HepG2 (cell line): ENCODE measurements around the gene ENAH. TPM values are rescaled to one million over a fixed set of nuclear protein-coding genes. Genes with fewer than 3 reads are reported as not detected.

Experiments used
- ATAC-seq: fragments of 200-7000 bp; cut with Tn5 transposase; 3 replicates; pipeline ENCODE4 v1.9.1; 2020; ENCODE audit warnings: mild to moderate bottlenecking, moderate library complexity
- BruUV-seq: library from RNA; stranded (reverse); fragments of 400-500 nt; replicated peaks from 2 replicates; lab custom pipeline; 2021; lab: Mats Ljungman, UMichigan
- CTCF ChIA-PET: fragments of 300-600 bp; formaldehyde crosslinking; extraction: SDS; loops from one replicate; lab custom pipeline; 2021; ENCODE audit warnings: low total read pairs, inconsistent platforms, low intra/inter-chr PET ratio; lab: Yijun Ruan, JAX
- POLR2A ChIA-PET: fragments of 350-600 bp; sonication (Branson Sonifier 250); formaldehyde crosslinking; loops from one replicate; lab custom pipeline; 2020; ENCODE audit warnings: antibody characterized with exemption, inconsistent platforms; lab: Yijun Ruan, JAX
- DNase-seq: peaks from one replicate; pipeline ENCODE4 v3.0.0-alpha.2; 2015; ENCODE audit warnings: low spot score
- FAIRE-seq: peaks from 3 replicates; lab custom pipeline; 2011; peaks lifted over from hg19 to GRCh38; lab: Jason Lieb, UNC
- H2AFZ ChIP-seq: one replicate; pipeline ENCODE4 v1.6.1; 2011; ENCODE audit warnings: low read length, inconsistent platforms
- H3K27ac ChIP-seq: fragments of 300-600 bp; 3 replicates; pipeline ENCODE4 v1.8.0; 2011; ENCODE audit warnings: mixed run types, mild to moderate bottlenecking, mixed read lengths, low read length, inconsistent platforms; ENCODE audit not compliant: insufficient read depth; ENCODE audit errors: extremely low read length
- H3K27me3 ChIP-seq, 2 experiments: fragments of 200-600 bp in 1 of 2; 2 replicates in 1 of 2; 3 replicates in 1 of 2; pipeline versions ENCODE4 v1.6.0 to v1.8.0; 2011; ENCODE audit warnings: low read length in 2 of 2, mild to moderate bottlenecking in 2 of 2, moderate library complexity in 2 of 2, inconsistent platforms in 1 of 2; ENCODE audit not compliant: insufficient read depth in 2 of 2, control insufficient read depth in 1 of 2
- H3K36me3 ChIP-seq, 2 experiments: fragments of 200-600 bp in 1 of 2; replicated peaks in 1 of 2; 2 replicates in 1 of 2; 3 replicates in 1 of 2; pipeline versions ENCODE4 v1.5.1 to v1.8.0; 2011; ENCODE audit warnings: low read length in 2 of 2, inconsistent platforms in 1 of 2; ENCODE audit not compliant: insufficient read depth in 2 of 2, control insufficient read depth in 1 of 2
- H3K4me1 ChIP-seq: 2 replicates; pipeline ENCODE4 v1.5.1; 2012; ENCODE audit warnings: low read length, inconsistent platforms; ENCODE audit not compliant: insufficient read depth
- H3K4me2 ChIP-seq: 2 replicates; pipeline ENCODE4 v1.6.0; 2011; ENCODE audit warnings: low read depth, low read length, inconsistent platforms
- H3K4me3 ChIP-seq, 3 experiments: fragments of 200-600 bp in 1 of 3; sonication (generic), shearing (Covaris generic) in 1 of 3; replicated peaks in 1 of 3; 2 replicates each; pipeline ENCODE4 v1.5.1; 2011 to 2016; ENCODE audit warnings: low read length in 3 of 3, inconsistent platforms in 2 of 3, low read depth in 2 of 3, mild to moderate bottlenecking in 2 of 3, control low read depth in 1 of 3, mixed read lengths in 1 of 3; ENCODE audit not compliant: insufficient read depth in 1 of 3
- H3K79me2 ChIP-seq: one replicate; pipeline ENCODE4 v1.6.1; 2011; ENCODE audit warnings: low read length, inconsistent platforms; ENCODE audit not compliant: insufficient read depth
- H3K9ac ChIP-seq: 2 replicates; pipeline ENCODE4 v1.6.0; 2011; ENCODE audit warnings: mild to moderate bottlenecking, low read depth, low read length, inconsistent platforms; ENCODE audit not compliant: insufficient read depth
- H3K9me3 ChIP-seq: 2 replicates; pipeline ENCODE4 v1.5.1; 2012; ENCODE audit warnings: mild to moderate bottlenecking, low read length
- H4K20me1 ChIP-seq: 2 replicates; pipeline ENCODE4 v1.6.0; 2011; ENCODE audit warnings: inconsistent platforms, mild to moderate bottlenecking, low read length, moderate library complexity; ENCODE audit not compliant: insufficient read depth
- CENPBD1 ChIP-seq: sonication (generic); formaldehyde crosslinking; IDR thresholded peaks from 2 replicates; pipeline ENCODE4 v1.8.0; 2022; ENCODE audit warnings: missing genetic modification reagents, low read depth, mild to moderate bottlenecking, borderline replicate concordance
- EHMT2 ChIP-seq: fragments of 200-600 bp; sonication (generic); IDR thresholded peaks from 2 replicates; pipeline ENCODE4 v1.7.0; 2017; ENCODE audit warnings: antibody characterized with exemption, low read depth, low read length, borderline replicate concordance
- FIP1L1 ChIP-seq: fragments of 200-400 bp; formaldehyde crosslinking; IDR thresholded peaks from 2 replicates; pipeline ENCODE4 v1.6.1; 2018; ENCODE audit warnings: low read depth, mild to moderate bottlenecking, low read length, moderate library complexity, borderline replicate concordance; ENCODE audit not compliant: insufficient read depth
- HNF4G ChIP-seq, 2 experiments: sonication (generic) in 1 of 2; formaldehyde crosslinking in 1 of 2; IDR thresholded peaks; 2 replicates each; pipeline versions ENCODE4 v1.4.0 to v1.6.1; 2011 to 2020; ENCODE audit warnings: borderline replicate concordance in 2 of 2, low read depth in 2 of 2, mild to moderate bottlenecking in 2 of 2, low read length in 1 of 2, missing genetic modification reagents in 1 of 2, moderate library complexity in 1 of 2
- POLR2AphosphoS2 ChIP-seq: IDR thresholded peaks from 2 replicates; pipeline ENCODE4 v1.6.1; 2011; ENCODE audit warnings: low read depth, low read length, improper control_type of control experiment
- TBL1XR1 ChIP-seq: fragments of 150-350 bp; IDR thresholded peaks from 2 replicates; pipeline ENCODE4 v1.6.1; 2014; ENCODE audit warnings: borderline replicate concordance, low read length; ENCODE audit not compliant: partially characterized antibody
- ZHX2 ChIP-seq, 2 experiments: sonication (generic) in 1 of 2; formaldehyde crosslinking in 1 of 2; IDR thresholded peaks; 2 replicates each; pipeline versions ENCODE4 v1.6.1 to v1.9.0; 2014 to 2022; ENCODE audit warnings: antibody characterized with exemption in 1 of 2, borderline replicate concordance in 1 of 2, inconsistent platforms in 1 of 2, low read depth in 1 of 2, missing genetic modification reagents in 1 of 2
- WGBS: methylation state at CpG from one replicate; pipeline ENCODE4 v1.1.6; 2017; ENCODE audit warnings: low lambda C conversion rate; 5-methylcytosine and 5-hydroxymethylcytosine counted together
- in situ Hi-C: cut with HindIII; loops from 2 replicates; pipeline ENCODE4 v1.10.0; 2017; ENCODE audit warnings: low pct_unique_long_range_greater_than_20kb; ENCODE audit not compliant: extremely low pct_ligation_motif_present
- intact Hi-C: fragments of 100-400 bp; cut with micrococcal nuclease; formaldehyde crosslinking; loops from one replicate; pipeline ENCODE4 v1.10.0; 2022; ENCODE audit not compliant: unreplicated experiment
- polyA plus RNA-seq, 8 experiments: library from polyadenylated mRNA; depleted of rRNA in 3 of 8; stranded (reverse) in 7 of 8; unstranded in 1 of 8; fragments of >200 nt; fragmentation: Illumina TruSeq in 4 of 8; extraction: Trizol in 4 of 8; gene quantifications; 2 replicates each; pipeline versions ENCODE4 v1.2.1 to v1.2.3, GENCODE V29; 2011 to 2016; ENCODE audit warnings: low read depth in 4 of 8, missing spikeins in 1 of 8, mixed read lengths in 1 of 8; ENCODE audit not compliant: insufficient read depth in 1 of 8
- total RNA-seq, 5 experiments: library from RNA; depleted of rRNA; stranded (reverse); fragments of >200 nt; fragmentation: Illumina TruSeq; extraction: Trizol; gene quantifications; 2 replicates each; pipeline ENCODE4 v1.2.3, GENCODE V29; 2016; ENCODE audit warnings: low read depth in 1 of 5
- TF ChIP-seq, protein P1 (sequence below): sonication (generic); formaldehyde crosslinking; IDR thresholded peaks from 2 replicates; pipeline ENCODE4 v1.9.0; 2021; ENCODE audit warnings: missing genetic modification reagents, mild to moderate bottlenecking, borderline replicate concordance
- TF ChIP-seq, protein P2 (sequence below): conservative IDR thresholded peaks from 2 replicates; pipeline ENCODE4 v1.6.1; 2018; ENCODE audit warnings: missing genetic modification reagents
- TF ChIP-seq, protein P3 (sequence below): sonication (generic); formaldehyde crosslinking; IDR thresholded peaks from 2 replicates; pipeline ENCODE4 v1.9.0; 2022; ENCODE audit warnings: low read depth, missing genetic modification reagents

Gene ENAH
- total and polyA plus RNA-seq, 2 of the 13 experiments (the other 11 are each of a cell fraction or from before 2014, with no cell fraction given) = 22.1 to 58.3 TPM

DNA sequence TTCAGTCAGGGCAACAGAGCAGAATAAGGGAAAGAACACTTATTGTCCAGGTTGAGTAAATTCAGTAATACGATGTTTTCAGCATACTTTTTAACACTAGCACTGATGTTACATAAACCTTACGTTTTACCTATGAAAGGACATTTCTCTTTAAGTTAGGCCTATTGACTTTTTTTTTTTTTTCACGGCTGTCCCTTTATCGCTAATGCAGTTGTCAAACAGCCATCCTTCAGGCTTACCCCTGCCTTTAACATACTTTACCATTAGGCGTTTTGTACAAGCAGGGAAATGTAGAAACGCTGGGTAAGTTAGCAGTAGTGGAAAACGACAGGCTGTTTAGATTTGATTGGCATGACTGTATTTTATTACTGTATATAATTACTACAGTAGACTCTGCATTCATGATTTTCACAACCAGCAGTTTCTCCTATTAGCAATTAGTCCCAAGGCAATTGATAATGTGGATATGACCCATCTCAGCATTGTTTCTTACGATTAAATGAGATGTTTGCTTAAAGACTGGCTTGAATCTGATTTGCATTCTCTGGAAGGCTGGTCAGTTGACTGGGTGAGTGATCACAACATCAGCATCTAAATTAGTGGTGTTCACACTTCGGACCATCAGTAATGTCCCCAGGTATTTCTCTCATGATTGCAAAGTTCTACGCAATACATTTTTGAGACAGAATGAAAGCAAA, 115.2 kb downstream of the ENAH start:
- H3K4me1 ChIP-seq = no peaks in the 10 kb centered on the region
- H3K79me2 ChIP-seq = no peaks in the 10 kb centered on the region
- H2AFZ ChIP-seq = no peak overlapping the region
- H3K36me3 ChIP-seq = no peaks in the 10 kb centered on the region
- H3K9ac ChIP-seq = no peak overlapping the region
- ATAC-seq = no peak
- no peak for FAIRE-seq
- DNase-seq = no peak
- ChIA-PET POLR2A (no interaction called here), CTCF (no interaction called here)
- no peak overlapping the region for H3K4me2 ChIP-seq
- no TSS peak for BruUV-seq
- in situ Hi-C loops (no loop called here), intact Hi-C loops (no loop called here)
- no peaks in the 10 kb centered on the region for H3K27me3 ChIP-seq
- no peaks in the 10 kb centered on the region for H3K9me3 ChIP-seq
- H3K4me3 ChIP-seq = no peak overlapping the region
- WGBS = 87% methylated on average over 10 of the region's 10 CpGs
- H3K27ac ChIP-seq = no peak overlapping the region
- no peaks in the 10 kb centered on the region for H4K20me1 ChIP-seq
- TF ChIP-seq POLR2AphosphoS2 = no peak
- TF ChIP-seq, protein P1, sequence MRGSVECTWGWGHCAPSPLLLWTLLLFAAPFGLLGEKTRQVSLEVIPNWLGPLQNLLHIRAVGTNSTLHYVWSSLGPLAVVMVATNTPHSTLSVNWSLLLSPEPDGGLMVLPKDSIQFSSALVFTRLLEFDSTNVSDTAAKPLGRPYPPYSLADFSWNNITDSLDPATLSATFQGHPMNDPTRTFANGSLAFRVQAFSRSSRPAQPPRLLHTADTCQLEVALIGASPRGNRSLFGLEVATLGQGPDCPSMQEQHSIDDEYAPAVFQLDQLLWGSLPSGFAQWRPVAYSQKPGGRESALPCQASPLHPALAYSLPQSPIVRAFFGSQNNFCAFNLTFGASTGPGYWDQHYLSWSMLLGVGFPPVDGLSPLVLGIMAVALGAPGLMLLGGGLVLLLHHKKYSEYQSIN (CRISPR knock-in tag) = no peak
- no peak for TF ChIP-seq HNF4G (IDR thresholded peaks at IDR 0.05; ENCODE audit: borderline replicate concordance, low read depth, low read length)
- TF ChIP-seq HNF4G (CRISPR knock-in tag; IDR thresholded peaks at IDR 0.05; ENCODE audit: borderline replicate concordance, low read depth) = no peak
- TF ChIP-seq EHMT2 = no peak
- TF ChIP-seq, protein P2, sequence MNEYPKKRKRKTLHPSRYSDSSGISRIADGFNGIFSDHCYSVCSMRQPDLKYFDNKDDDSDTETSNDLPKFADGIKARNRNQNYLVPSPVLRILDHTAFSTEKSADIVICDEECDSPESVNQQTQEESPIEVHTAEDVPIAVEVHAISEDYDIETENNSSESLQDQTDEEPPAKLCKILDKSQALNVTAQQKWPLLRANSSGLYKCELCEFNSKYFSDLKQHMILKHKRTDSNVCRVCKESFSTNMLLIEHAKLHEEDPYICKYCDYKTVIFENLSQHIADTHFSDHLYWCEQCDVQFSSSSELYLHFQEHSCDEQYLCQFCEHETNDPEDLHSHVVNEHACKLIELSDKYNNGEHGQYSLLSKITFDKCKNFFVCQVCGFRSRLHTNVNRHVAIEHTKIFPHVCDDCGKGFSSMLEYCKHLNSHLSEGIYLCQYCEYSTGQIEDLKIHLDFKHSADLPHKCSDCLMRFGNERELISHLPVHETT = no peak
- no peak for TF ChIP-seq ZHX2 (IDR thresholded peaks at IDR 0.05; ENCODE audit: low read depth)
- TF ChIP-seq ZHX2 (CRISPR knock-in tag; IDR thresholded peaks at IDR 0.05; ENCODE audit: borderline replicate concordance) = no peak
- TF ChIP-seq FIP1L1 = no peak
- TF ChIP-seq TBL1XR1 = no peak
- TF ChIP-seq, protein P3, sequence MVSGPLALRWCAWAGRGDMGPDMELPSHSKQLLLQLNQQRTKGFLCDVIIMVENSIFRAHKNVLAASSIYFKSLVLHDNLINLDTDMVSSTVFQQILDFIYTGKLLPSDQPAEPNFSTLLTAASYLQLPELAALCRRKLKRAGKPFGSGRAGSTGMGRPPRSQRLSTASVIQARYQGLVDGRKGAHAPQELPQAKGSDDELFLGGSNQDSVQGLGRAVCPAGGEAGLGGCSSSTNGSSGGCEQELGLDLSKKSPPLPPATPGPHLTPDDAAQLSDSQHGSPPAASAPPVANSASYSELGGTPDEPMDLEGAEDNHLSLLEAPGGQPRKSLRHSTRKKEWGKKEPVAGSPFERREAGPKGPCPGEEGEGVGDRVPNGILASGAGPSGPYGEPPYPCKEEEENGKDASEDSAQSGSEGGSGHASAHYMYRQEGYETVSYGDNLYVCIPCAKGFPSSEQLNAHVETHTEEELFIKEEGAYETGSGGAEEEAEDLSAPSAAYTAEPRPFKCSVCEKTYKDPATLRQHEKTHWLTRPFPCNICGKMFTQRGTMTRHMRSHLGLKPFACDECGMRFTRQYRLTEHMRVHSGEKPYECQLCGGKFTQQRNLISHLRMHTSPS = no peak
- no peak for TF ChIP-seq CENPBD1 (CRISPR knock-in tag)
